NCI-H748 (cell line): ENCODE data around the gene IGHMBP2.

Source experiments
- DNase-seq: peaks from one replicate; lab custom pipeline; 2025; ENCODE audit not compliant: unreplicated experiment; lab: John Stamatoyannopoulos, UW

The IGHMBP2 gene

DNA sequence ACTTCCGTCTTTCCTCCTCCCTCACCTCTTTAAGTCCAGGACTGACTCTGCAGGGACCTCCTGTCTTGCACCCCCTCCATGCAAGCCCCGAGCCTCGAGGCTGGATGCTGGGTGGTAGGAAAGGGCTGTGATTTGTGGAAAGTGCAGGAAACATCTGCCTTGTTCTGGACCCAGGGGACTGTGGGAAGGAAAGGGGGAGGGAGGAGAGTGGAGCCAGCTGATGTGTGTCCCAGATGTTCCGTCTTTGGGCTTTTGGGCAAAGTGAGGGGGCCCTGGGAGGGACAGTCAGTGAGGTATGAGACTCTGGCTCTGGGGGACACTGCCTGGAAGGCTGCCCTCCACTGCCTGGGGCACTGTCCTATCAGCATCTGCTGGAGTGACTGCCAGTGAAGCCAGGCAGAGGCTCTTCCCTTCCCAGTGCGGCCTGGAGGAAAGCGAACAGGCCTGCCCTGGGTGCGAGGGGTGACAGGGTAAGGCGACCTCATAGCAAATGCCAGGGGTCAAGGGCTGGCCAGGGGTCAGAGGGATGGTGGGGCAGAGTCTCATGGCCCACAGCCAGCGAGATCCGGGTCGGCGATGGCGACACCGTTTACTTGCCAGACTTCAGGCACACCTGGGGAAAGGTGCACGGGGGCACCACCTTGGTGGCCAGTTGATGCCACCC is 75.4 kb downstream of the IGHMBP2 start:
- DNase-seq = no peak

DNA sequence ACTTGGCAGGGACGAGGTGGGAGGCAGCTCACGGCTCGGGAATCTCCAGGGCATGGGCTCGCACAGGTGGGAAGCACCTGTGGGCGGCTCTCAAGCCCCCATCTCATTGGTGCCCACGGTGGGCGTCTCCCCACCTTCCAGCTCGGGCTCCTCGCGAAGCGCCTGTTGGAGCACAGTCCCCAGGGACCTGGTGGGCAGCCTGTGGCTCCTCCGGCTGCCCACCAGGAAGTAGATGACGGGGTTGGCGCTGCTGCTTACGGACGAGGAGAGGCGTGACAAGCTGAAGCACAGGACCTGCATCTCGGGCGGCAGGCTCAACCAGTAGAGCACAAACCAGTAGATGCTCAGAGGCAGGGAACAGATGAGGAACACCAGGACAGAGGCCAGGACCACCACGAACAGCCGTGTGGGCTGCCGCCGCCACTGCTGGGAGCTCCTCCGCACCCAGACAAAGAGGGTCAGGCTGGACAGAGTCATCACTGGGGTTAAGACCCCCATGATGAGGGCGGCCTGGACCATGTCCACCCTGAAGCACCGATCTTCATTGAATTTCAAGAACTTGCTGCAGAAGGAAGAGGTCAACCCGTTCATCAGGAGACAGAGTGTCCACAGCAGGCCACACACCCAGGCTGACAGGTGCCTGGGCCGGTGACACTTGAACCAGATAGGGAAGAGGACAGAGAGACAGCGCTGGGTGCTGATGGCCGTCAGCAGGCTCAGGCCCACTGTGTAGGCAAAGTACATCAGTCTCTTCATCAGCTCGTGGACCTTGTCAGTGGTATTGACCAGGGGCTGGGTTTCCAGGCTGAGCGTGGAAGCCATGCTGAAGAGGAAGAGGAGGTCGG is 76.5 kb downstream of the IGHMBP2 start:
- no peak for DNase-seq

DNA sequence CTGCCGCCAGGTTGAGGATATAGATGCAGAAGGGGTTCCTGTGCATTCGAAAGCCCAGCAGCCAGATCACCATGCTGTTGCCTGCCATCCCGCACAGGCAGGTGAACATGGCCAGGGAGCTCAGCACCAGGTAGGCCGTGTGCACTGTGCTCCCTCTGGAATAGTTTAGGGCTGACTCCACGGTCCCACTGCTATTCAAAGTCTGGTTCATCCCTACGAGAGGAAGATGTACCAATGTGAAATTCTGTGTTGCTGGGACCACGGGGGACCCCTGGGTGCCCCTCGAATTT is 77.0 kb downstream of the IGHMBP2 start, which contains the start of gene MRGPRD:
MRGPRD (minus strand) TSS at position 211 of the 290 bp plus-strand sequence; CDS start at position 211, 0 bp downstream.
- DNase-seq = no peak

DNA sequence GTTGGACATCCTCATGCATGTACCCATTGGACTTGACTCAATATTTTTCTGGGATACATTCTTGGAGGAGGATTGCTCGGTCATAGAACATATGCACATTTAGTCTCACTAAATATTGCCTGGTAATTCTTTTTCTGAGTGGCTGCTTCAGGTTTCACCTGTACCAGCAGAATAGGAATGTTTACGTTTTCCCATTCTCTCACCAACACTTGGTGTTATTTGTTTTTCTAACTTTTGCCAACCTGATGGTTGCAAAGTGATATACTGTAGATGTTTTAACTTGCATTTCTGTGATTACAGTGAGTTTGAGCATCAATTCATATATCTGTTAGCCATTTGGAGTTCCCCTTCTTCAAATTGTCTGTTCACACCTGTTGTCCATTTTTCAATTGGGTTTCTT is 78.4 kb downstream of the IGHMBP2 start:
- no peak for DNase-seq

DNA sequence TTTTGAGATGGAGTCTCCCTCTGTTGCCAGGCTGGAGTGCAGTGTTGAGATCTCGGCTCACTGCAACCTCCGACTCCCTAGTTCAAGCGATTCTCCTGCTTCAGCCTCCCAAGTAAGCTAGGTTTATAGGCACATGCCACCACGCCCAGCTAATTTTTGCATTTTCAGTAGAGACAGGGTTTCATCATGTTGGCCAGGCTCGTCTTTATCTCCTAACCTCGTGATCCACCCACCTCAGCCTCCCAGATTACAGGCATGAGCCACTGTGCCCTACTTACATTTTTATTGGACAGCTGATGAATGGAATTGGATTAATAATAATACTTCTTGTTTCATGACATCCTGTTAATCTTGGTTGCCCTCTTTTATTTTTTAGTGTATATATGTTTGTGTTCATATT is 80.1 kb downstream of the IGHMBP2 start:
- no peak for DNase-seq

DNA sequence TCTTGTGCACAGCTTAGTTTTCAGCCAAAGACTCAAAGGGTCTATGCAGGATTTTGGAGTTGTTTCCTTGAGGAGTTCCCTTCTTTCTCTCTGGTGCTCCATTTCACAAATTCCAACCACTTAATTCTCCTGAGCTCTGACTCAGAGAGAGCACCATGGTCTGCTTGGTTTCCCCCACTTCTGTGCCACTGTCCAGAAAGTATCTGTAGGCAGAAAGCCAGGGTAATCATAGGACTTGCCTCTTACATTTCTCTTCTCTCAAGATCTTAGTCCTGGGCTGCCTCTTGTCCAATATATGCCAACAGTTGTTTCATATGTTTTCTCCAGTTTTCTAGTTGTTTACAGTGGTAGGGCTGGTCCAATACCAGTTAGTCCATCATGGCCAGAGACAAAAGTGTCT is 83.5 kb downstream of the IGHMBP2 start:
- no peak for DNase-seq

DNA sequence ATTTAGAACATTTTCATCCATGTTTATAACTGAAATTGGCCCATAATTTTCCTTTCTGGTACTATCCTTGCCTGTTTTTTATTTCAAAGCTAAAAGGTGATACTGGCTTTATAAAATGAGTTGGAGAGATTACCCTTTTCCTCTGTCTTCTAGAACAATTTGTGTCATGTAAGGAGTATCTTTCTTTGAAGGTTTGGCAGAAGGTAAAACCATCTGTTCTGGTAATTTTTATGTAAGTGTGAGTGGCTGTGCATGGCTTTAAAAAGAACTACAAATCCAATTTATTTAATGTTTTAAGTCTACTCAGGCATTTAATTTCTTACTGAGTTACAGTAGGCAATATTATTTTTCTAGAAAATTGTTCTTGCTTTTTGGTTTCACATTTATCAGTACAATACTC is 84.8 kb downstream of the IGHMBP2 start:
- no peak for DNase-seq
